Measurements from ENCODE around the gene OLFML3. TPM values are rescaled to one million over a fixed set of nuclear protein-coding genes. Genes with fewer than 3 reads are reported as not detected.

Gene OLFML3
- total and polyA plus RNA-seq, 12 donors = 6.1 to 19.7 (median 11.0) TPM

DNA sequence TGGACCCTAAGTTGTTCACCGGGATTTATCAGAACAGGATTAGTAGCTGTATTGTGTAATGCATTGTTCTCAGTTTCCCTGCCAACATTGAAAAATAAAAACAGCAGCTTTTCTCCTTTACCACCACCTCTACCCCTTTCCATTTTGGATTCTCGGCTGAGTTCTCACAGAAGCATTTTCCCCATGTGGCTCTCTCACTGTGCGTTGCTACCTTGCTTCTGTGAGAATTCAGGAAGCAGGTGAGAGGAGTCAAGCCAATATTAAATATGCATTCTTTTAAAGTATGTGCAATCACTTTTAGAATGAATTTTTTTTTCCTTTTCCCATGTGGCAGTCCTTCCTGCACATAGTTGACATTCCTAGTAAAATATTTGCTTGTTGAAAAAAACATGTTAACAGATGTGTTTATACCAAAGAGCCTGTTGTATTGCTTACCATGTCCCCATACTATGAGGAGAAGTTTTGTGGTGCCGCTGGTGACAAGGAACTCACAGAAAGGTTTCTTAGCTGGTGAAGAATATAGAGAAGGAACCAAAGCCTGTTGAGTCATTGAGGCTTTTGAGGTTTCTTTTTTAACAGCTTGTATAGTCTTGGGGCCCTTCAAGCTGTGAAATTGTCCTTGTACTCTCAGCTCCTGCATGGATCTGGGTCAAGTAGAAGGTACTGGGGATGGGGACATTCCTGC lies 3.9 kb upstream of the OLFML3 start:
- DNase-seq (no peak), ATAC-seq (no peak)
- Histone ChIP-seq H3K4me1 (peaks cover 0 to 46% (median 38%) of the 10 kb centered on the region in 9 donors), H3K9me3 (no peaks in the 10 kb centered on the region), H3K27ac (peak overlapping the region in 3 of 10 donors; percentile 45 to 57 (median 53)), H3K36me3 (peaks cover 0 to 58% (median 31%) of the 10 kb centered on the region in 9 donors), H3K4me3 (no peak overlapping the region), H3K27me3 (no peaks in the 10 kb centered on the region)
- TF ChIP-seq, protein P1, sequence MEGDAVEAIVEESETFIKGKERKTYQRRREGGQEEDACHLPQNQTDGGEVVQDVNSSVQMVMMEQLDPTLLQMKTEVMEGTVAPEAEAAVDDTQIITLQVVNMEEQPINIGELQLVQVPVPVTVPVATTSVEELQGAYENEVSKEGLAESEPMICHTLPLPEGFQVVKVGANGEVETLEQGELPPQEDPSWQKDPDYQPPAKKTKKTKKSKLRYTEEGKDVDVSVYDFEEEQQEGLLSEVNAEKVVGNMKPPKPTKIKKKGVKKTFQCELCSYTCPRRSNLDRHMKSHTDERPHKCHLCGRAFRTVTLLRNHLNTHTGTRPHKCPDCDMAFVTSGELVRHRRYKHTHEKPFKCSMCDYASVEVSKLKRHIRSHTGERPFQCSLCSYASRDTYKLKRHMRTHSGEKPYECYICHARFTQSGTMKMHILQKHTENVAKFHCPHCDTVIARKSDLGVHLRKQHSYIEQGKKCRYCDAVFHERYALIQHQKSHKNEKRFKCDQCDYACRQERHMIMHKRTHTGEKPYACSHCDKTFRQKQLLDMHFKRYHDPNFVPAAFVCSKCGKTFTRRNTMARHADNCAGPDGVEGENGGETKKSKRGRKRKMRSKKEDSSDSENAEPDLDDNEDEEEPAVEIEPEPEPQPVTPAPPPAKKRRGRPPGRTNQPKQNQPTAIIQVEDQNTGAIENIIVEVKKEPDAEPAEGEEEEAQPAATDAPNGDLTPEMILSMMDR (IDR thresholded peaks at IDR 0.05) = no peak
- 60 to 62% methylated on average over 4 of the region's 4 CpGs for WGBS, 2 donors
- intact Hi-C loops (cut with DNase I) = loop anchor here in 4 of 10 donors (5.0 to 10.0 kb wide), 3 partner anchors 141 to 307 kb away; no protein-coding TSS in a partner anchor

DNA sequence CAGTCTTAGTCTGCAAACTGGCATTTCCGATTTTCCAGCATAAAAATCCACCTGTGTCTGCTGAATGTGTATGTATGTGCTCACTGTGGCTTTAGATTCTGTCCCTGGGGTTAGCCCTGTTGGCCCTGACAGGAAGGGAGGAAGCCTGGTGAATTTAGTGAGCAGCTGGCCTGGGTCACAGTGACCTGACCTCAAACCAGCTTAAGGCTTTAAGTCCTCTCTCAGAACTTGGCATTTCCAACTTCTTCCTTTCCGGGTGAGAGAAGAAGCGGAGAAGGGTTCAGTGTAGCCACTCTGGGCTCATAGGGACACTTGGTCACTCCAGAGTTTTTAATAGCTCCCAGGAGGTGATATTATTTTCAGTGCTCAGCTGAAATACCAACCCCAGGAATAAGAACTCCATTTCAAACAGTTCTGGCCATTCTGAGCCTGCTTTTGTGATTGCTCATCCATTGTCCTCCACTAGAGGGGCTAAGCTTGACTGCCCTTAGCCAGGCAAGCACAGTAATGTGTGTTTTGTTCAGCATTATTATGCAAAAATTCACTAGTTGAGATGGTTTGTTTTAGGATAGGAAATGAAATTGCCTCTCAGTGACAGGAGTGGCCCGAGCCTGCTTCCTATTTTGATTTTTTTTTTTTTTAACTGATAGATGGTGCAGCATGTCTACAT lies 2.5 kb upstream of the OLFML3 start:
- DNase-seq (peak in 1 of 2 donors; percentile 19), ATAC-seq (peak in 4 of 8 donors; percentile 10 to 21 (median 12))
- H3K27me3 ChIP-seq = no peaks in the 10 kb centered on the region
- TF ChIP-seq, protein P1 (IDR thresholded peaks at IDR 0.05) = peak in 8 of 9 donors; percentile 11 to 60 (median 45)
- peaks cover 0 to 47% (median 18%) of the 10 kb centered on the region in 9 donors for H3K36me3 ChIP-seq
- H3K9me3 ChIP-seq = no peaks in the 10 kb centered on the region
- peaks cover 0 to 55% (median 49%) of the 10 kb centered on the region in 9 donors for H3K4me1 ChIP-seq
- 35 to 62% methylated on average over 4 of the region's 4 CpGs for WGBS, 2 donors
- peak overlapping the region in 5 of 10 donors; percentile 2 to 58 (median 53) for H3K27ac ChIP-seq
- H3K4me3 ChIP-seq = no peak overlapping the region
- intact Hi-C loops (cut with DNase I) = loop anchor here in 4 of 10 donors (5.0 to 10.0 kb wide), 3 partner anchors 142 to 306 kb away; no protein-coding TSS in a partner anchor

DNA sequence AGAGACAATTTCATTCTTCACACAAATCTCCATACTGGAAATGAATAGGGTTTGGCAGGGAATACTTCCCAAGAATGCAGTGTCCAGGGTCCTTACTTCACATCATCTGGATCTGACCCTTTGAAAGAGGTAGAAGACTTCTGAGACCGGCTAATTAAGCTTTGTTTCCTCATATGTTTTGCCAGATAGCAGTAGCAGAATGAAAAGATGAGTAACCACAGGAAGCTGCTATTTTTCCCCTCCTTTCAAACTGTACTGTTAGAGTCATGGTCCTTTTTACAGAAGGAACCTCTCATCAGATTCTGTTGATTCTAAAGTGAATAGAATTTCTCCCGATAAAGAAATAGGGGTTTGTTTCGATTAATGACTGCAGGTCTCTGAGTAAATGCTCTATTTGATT lies 1.4 kb upstream of the OLFML3 start:
- peaks cover 0 to 35% (median 9%) of the 10 kb centered on the region in 9 donors for H3K36me3 ChIP-seq
- WGBS, 2 donors = 74 to 86% methylated on average over 3 of the region's 3 CpGs
- peak overlapping the region in 1 of 10 donors; percentile 8 for H3K27ac ChIP-seq
- DNase-seq (no peak), ATAC-seq (no peak)
- intact Hi-C loops (cut with DNase I) = loop anchor here in 7 of 10 donors (1.0 to 10.0 kb wide), 6 partner anchors 143 to 307 kb away; no protein-coding TSS in a partner anchor
- no peaks in the 10 kb centered on the region for H3K27me3 ChIP-seq
- TF ChIP-seq, protein P1 (IDR thresholded peaks at IDR 0.05) = no peak
- no peak overlapping the region for H3K4me3 ChIP-seq
- peaks cover 0 to 64% (median 57%) of the 10 kb centered on the region in 9 donors for H3K4me1 ChIP-seq
- no peaks in the 10 kb centered on the region for H3K9me3 ChIP-seq

DNA sequence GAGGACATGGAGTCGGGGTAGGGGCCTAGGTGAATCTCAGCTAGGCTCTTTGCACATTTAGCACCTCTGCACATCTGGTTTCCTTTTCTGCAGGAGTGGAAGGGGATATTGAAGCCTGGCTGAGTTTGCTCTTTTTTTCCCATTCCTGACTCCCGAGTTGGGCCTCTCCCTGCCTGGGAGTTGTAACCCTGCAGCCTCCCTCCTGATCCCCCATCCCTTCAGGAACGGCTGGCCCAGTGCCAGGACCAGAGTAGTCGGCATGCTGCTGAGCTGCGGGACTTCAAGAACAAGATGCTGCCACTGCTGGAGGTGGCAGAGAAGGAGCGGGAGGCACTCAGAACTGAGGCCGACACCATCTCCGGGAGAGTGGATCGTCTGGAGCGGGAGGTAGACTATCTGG lies 836 bp downstream of the OLFML3 start:
- peaks cover 0 to 84% (median 77%) of the 10 kb centered on the region in 9 donors for H3K4me1 ChIP-seq
- intact Hi-C loops (cut with DNase I) = loop anchor here in 3 of 10 donors (2.0 to 10.0 kb wide), 2 partner anchors 155 to 303 kb away; no protein-coding TSS in a partner anchor
- H3K27ac ChIP-seq = peak overlapping the region in 8 of 10 donors; percentile 27 to 76 (median 61)
- H3K9me3 ChIP-seq = no peaks in the 10 kb centered on the region
- H3K27me3 ChIP-seq = no peaks in the 10 kb centered on the region
- no peak for ATAC-seq
- 43 to 49% methylated on average over 10 of the region's 10 CpGs for WGBS, 2 donors
- peak overlapping the region in 9 of 10 donors; percentile 10 to 48 (median 44) for H3K4me3 ChIP-seq
- TF ChIP-seq, protein P1 (IDR thresholded peaks at IDR 0.05) = no peak
- DNase-seq = peak; percentile 54 to 74
- peaks cover 0 to 13% (median 0%) of the 10 kb centered on the region in 9 donors for H3K36me3 ChIP-seq
